ENCODE results near the gene AFF2.

The AFF2 gene

DNA sequence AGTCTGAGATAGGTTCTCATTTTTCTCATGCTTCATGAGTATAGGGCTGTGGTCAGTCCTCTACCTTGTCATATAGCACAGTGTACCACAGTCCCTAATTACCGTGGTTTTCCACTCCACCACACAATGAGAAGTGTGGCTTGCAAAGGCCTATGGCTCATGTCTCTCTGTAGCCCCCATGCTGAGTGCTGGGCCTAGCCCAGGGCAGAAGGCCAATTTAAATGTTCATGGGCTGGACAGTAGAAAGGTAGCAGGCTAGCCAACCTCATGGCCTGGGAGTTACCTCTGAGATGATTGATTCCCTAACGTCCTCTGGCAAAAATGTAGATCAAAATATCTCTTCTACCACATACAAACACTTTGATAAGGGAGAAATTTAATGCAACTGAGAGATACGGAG lies 222.5 kb downstream of the AFF2 start:
- DNase-seq (ENCODE audit: low read depth in 1 of 2, low spot score in 1 of 2): no peak

DNA sequence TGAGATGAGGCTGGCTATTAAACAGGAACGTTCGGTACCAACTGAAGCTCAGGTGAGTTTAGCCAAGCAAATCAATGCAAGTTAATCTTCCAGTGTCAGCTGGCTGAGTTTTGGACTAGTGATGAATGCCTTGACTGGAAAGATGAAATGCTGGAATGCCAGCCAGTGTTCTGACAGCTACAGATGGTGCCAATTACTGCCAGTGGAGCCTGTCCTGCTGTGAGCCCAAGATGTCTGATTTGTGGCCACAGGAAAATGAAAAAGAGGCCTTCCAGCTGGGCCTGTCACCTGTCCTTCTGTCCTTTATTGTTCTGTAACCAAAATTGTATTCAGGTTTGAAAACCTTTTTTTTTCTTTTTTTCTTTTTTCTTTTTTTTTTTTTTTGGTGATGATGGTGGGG lies 223.1 kb downstream of the AFF2 start:
- no peak for DNase-seq (ENCODE audit: low read depth in 1 of 2, low spot score in 1 of 2)

DNA sequence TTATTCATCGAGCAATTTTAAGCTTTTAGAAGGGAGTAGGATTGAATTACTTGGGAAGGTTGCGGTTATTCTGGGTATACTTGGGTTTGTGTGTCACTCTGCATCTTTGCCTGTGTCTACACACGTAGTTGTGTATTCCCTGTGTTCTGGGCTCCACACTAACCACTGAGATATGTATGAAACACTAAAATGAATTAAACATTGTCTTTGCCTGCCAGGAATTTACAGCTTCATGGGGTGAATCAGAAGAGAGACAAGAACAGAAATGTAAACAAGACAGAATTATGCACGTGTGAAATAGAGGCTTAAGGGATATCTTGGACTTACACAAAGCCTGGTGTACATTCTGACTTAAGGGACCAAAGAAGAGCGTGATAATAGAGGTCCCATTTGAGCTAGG lies 228.5 kb downstream of the AFF2 start:
- no peak for DNase-seq (ENCODE audit: low read depth in 1 of 2, low spot score in 1 of 2)

DNA sequence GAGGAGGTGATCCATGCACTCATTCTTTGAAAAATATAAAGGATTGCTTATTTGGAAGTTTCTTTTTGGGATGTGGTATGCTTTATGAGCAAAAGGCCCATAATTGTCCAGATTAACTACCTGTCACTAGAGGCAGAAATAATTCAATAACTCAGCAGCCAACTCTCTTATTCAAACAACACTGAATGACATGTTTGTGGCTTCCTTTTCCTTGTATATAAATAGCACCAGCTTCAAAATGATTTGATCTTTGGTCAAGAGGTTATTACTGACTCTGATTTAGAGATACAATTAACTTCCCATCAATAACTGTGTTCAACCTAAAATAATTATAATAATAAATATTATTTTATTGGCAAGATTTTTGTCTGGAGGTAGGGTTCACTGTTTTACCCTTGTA lies 232.3 kb downstream of the AFF2 start:
- DNase-seq (ENCODE audit: low read depth in 1 of 2, low spot score in 1 of 2): no peak

DNA sequence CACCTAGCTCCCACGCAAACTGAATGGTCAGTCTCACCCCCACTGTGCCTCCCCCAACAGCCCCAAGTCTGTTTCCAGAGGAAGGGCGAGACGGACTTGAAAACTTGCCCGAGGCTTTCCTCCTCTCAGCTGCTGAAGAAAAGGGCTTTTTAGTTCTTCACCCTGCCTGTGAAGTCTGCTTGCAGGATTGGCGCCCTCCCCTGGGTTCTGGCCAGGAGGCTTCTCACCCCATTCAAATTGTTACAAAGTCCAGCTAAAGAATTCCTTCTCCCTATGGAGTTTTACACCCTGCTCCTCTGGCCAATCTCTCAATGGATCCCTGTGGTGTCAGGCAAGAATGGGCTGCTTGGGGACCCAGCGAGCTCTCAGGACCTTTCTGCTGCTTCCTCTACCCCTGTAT lies 241.0 kb downstream of the AFF2 start:
- no peak for DNase-seq (ENCODE audit: low read depth in 1 of 2, low spot score in 1 of 2)

DNA sequence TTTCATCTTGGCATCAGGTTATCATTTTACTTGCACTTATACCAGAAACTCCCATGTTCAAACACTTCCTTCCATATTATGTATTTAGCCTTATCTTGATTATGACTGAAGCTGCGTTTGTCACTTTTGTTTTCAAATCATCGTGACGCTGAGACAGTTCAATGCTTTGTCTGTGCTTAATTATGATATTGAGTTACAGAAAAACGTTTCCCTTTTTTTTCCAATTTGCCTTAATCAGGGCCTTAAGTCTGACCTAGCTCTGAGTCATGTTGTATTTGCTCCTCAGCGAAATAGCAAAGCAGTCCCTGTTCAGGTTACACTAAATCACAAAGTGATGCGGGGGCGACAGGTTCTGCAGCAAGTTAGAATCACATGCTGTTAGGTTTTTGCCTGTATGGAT lies 254.7 kb downstream of the AFF2 start:
- DNase-seq (ENCODE audit: low read depth in 1 of 2, low spot score in 1 of 2): no peak

DNA sequence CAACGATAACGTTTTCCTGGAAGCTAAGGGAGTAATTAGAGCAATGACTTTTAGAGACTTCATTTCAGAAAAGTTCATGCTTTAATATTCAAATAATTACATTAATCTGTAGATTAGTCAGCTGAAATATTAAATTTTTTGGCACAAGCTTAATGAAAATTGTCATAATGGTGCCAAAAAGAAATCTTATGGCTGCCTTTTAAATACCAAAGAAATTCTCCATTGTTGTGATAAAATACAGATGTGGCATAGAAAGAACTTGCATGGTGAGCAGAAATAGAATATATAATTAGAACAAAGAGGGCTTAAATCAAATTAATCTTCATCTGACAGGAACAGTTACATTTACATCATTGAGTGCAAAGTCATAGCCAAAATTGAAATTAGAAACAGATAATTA lies 263.5 kb downstream of the AFF2 start:
- DNase-seq (ENCODE audit: low read depth in 1 of 2, low spot score in 1 of 2): no peak

DNA sequence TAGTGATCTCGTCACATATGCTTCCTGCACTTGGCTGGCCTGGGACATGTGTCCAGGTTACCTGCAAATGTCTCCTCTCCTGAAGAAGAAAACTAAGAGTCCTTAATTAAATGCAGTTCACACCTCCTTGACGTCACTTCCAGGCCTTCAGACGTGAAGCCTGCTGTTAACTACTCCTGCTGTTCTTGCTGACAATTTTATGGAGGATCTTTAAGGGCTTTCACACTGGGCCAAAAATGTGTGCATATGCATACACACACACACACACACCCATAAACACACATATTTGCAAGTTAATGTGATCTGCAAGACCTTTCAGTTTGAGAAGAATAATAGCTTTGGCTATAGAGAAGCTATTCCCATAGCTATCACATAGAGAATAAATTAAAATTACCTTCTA lies 267.9 kb downstream of the AFF2 start:
- DNase-seq (ENCODE audit: low read depth in 1 of 2, low spot score in 1 of 2): no peak

DNA sequence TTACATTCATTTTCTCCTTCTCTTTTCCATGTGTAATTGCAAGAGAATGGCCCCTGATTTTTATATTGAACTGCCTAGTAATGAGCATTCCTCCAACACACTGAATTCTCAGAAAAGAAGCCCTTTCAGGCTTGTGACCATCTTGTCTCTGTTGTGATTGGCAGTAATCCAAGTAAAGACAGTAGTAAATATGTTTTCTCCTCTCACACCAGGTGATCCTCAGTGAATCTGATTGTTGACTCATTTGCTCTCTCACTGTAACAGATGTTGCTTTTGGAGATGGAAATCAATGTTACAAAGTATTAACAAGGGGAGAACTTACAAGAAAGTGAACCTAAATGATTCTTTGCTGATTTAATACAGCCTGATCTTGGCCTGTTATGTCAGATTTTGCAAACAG lies 271.0 kb downstream of the AFF2 start:
- no peak for DNase-seq (ENCODE audit: low read depth in 1 of 2, low spot score in 1 of 2)

DNA sequence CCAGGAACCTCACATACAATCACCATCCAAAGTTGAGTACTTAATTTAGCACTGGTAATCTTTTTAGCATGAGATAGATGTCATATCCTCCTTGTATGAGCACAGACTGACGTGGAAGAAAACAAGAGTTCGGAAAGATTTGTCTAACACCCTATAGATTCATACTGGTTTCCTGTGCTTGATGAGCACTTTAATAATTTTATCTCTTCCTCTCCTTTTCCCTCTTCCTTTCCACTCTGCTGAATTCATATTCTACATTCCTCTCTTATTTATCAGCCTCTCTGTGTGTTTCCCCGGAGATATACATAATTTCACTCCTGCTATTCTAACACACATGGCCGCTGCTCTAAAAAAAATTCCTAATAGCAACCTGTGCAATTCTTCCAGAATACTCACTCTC lies 273.9 kb downstream of the AFF2 start:
- no peak for DNase-seq (ENCODE audit: low read depth in 1 of 2, low spot score in 1 of 2)

DNA sequence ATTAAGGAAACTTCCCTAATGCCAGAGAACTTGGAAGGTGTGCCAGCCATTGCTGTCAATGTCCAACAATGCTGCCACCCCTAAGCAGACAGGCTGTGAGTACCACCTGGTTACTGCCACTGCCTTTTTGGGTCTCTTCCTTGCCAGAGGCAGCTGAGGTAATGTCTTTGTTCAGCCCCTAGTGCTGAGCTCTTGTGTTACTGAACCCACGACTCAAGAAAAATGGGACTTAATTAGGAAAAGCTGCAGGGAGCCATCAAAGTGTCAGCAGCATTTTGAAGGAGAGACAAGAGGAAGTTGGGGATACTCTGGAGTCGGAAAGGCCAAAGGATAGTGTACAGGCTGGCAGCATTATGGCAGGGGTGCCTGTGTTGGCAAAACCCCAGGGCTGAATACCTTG lies 283.7 kb downstream of the AFF2 start:
- no peak for DNase-seq (ENCODE audit: low read depth in 1 of 2, low spot score in 1 of 2)

DNA sequence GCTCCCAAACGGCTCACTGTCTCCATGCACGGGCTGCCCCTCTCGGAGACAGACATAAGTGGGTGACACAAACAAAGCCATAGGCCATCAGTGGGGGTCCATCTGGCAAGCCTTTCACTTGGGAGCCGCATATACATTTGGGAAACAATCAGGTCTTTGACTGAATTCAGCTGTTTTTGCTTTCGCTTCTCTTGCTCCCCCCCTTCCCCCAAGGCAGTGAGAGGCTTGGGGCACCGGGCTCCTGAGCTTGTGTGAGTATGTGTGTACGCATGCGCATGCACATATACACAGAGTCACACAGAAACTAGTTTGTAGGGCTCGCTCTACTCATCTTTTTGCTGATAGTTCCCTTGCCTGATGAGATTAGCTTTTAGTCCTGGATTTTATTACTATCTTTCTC lies 284.4 kb downstream of the AFF2 start:
- no peak for DNase-seq (ENCODE audit: low read depth in 1 of 2, low spot score in 1 of 2)

DNA sequence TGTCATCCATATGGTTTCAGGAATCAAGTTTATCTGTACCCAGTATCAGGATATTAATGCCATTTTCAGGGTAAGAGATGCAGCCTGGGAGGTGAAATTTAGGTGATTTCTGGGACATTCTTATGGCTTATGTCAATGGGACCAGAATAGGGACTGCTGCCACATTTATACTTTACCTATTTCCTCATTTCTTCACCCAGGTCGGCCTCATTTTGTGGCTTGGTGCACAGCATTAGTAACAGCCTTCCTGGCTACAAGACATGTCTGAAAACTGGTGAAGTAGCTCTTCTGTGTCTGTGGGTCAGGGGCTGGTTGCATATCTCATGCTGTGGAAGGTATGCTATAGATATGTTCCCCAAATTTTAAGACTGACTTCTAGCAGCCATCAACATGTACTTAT lies 284.8 kb downstream of the AFF2 start:
- no peak for DNase-seq (ENCODE audit: low read depth in 1 of 2, low spot score in 1 of 2)

DNA sequence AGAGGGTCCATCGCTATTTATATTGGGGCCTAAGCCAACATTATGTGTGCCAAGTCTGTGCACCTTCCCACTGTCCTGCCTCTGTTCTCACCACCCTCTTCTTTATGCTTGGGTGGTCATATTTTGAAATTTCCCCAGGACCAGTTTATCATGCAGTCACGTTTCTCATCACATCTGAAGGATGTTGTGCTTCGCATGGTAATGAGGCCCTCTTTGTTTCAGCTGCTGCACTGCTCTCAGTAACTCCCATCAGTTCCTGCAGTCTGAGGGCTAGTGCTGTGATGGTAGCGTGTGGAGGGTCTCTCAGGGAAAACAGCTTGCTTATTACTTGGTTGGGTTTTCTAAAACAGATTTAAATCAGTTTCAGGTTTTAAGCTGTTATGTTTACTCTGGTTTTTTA lies 288.0 kb downstream of the AFF2 start:
- no peak for DNase-seq (ENCODE audit: low read depth in 1 of 2, low spot score in 1 of 2)

DNA sequence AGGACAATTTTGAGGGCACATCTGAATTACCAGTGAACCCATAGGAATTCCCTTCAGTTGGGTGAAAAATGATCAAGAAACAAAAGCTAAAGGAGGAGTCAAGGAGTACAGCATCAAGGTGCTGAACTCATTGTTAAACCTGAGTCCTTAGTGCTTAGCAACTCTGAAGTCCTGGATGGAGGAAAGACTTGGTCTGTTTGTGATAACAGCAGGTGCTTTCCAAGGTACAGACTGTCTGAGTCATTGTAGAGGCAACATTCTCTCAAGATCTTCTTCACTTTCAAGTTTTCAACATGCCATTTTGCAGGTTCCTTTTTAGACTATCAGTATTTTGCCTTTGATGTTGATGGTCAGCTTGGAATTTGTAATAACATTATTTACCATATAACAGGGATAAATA lies 293.9 kb downstream of the AFF2 start:
- no peak for DNase-seq (ENCODE audit: low read depth in 1 of 2, low spot score in 1 of 2)

DNA sequence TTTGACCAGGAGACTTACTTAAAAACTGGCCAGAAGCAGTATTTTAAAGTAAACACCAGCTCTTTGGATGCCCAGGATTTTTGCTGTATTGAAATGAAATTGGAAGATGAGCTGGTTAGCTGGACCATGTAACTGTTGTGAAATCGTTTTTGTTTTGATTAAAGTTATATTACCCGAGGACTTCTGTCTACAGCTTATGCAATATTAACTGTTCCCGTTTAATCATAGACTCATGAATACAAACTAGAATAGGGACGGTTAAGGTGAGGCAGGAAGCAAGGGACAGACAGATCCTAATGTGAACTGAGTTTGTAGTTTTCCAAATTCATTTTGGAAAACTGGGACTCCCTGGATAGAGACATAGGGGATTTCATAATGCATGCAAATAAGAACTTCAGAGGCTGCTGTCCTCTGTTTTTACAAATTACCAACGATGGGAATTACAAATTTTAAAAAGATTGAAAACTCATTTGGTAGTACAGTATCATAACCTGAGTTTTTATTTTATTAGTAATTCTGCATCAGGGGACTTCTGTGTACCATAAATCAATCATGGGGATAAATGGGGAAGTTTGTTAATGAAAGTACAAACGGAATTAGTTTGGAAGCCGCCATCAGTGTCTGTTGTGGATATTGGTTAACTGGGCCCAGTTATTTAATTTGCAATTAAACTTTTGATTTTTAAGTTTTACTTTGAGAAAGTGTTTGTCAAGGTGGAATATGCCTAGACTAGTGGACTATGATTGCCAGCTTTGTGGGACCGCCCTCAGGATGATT lies 304.4 kb downstream of the AFF2 start:
- no peak for DNase-seq (ENCODE audit: low read depth in 1 of 2, low spot score in 1 of 2)

DNA sequence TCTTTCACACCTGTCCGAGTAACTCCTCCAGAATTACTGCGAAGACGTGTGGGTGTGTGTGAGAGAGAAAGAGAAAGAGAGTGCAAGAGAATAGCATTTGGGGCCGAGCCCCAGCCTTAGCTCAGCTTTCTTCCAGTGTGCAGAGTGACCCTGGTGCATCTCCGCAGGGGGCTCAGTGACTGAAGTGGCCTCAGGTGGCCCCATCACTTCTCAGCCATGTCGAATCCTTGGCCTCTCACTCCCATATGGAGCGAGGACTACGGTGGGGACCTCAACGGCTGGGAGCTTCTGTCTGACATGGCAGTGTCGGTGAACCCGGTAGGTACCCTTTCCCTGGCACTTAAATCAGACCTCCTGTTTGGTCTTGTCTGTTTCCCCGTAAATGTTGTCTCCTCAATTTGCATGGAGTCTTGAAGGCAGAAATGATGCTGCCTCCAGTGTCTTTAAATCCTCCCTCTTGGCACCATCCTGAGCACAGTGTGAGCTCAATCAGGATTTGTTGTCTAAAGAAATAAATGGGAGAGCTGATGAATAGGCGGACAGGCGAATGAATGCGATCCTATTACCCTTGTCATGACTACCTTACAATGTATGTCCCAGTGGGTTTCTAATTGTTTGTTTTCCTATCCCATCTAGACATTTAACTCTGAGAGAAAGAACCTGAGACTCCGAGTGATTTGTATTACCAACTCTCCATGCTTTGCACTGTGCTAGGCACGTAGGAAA lies 305.9 kb downstream of the AFF2 start:
- DNase-seq (ENCODE audit: low read depth in 1 of 2, low spot score in 1 of 2): no peak

DNA sequence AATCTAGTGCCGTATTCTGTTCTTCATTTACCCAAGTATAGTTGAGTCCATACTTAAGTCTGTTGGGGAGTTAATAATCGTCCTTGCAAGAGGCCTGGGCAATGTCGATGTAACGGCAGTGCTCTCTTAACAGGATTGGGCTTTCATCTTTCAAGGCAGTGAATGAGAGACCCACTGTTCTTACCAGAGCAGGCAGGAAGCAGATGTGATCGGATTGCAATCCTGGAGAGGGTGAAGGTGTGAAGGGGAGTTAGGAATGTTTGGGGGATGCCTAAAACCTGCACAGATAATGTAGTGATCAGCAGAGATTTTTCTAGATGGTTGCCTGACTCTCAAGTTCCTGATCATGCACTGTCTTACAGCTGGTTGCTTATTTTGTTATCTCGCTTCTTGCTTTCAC lies 308.4 kb downstream of the AFF2 start:
- no peak for DNase-seq (ENCODE audit: low read depth in 1 of 2, low spot score in 1 of 2)

DNA sequence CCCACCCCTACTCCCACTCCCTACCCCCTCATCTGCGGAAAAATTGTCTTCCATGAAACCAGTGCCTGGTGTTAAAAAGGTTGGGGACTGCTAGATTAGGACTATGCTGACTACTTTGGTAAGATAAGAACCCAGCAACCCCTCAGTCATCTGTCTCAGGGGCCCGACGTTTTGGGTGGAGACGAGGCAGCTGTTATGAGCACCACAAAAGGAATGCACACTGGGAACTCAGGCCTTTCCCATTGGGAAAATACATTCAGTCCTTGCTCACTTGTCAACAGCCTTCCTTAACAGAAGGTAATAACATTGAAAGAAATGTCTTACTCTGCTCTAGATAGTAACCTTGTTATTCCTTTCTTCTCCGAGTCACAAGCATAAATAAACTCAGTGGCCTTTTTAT lies 310.8 kb downstream of the AFF2 start:
- DNase-seq (ENCODE audit: low read depth in 1 of 2, low spot score in 1 of 2): no peak

DNA sequence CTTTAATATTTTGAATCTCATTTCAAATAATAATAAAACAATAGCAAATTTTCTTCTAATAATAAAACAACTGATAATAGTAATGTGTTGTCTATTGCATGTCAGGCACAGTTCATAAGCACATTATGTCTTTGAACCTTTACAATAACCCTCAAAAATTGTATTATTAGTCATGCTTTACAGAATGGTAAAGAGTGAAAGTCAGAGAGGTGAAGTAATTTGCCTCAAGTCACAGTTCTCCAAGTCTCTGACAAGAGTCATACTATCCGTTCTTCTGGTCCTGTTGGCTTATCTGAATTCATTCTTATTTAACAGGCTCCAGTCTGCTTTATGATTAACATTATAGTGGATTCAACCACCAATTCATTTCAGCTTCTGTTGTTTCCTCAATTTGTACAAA lies 313.0 kb downstream of the AFF2 start:
- DNase-seq (ENCODE audit: low read depth in 1 of 2, low spot score in 1 of 2): no peak

DNA sequence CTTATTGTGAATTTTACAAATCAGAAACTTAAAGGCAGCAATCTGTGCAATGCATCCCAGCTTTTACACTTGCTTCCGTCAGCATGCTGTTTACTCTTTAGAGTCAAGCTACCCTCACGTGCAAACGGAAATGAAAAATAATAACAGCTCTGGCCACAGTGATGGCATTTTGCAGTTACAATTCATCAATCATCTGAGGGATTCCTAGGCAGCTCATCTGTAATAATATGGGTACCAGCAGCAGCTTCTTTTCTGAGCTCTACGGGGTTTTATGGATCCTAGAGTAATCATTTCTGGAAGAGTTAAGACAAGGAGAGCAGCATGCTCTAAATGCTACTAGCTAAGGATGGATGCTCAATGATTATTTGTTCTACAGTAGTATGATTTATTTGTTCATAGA lies 313.6 kb downstream of the AFF2 start:
- DNase-seq (ENCODE audit: low read depth in 1 of 2, low spot score in 1 of 2): no peak

DNA sequence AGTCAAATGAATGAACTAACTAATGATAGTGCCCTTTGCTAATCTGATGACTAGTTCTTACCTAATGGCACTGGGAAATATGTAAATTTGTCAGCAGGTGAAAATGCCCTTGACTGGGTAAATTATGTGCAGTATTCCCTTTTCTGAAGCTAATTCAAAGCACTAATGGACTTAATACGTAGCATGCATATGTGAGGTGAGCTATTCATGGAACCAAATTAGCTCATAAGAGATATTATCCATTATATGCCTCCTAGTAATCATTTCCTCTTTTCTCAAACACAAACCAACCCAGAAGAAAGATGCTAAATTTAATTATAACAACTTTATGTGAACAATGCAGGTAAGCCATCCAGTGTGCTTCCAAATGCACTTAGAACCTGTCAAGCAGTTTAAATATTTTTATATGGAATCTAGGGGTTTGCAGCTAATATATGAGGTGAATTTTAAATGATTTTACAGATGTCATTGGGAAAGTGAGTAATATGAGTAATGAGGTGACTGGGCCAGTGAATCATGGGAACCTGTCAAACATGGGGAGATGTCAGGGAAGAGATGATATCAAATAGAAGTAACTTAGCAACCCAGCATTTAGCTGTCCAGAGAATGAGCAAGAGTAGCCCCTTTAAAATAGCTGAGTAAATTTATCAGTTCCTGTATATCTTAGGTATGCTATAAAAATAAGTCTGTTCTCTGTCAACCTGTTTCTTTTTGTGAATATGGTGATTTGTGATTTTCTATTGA lies 315.0 kb downstream of the AFF2 start:
- DNase-seq (ENCODE audit: low read depth in 1 of 2, low spot score in 1 of 2): no peak

Data from activated T-helper 1 cell treated with anti-CD3 and anti-CD28 coated beads, Interleukin-2, amount 50 U/mL, for 16 hours (primary cell).